Hepatocyte (in vitro differentiated cells): ENCODE measurements around the gene PRPF19.

ENCODE experiments used
- EZH2 ChIP-seq: fragments of 200-600 bp; sonication (generic); IDR thresholded peaks from 2 replicates; pipeline ENCODE4 v1.6.1; 2016; ENCODE audit warnings: antibody characterized with exemption, mild to moderate bottlenecking, borderline replicate concordance
- EZH2phosphoT487 ChIP-seq: fragments of 200-600 bp; sonication (generic); IDR thresholded peaks from one replicate; pipeline ENCODE4 v1.6.1; 2018; ENCODE audit warnings: antibody characterized with exemption, mild to moderate bottlenecking, low read depth, moderate library complexity; ENCODE audit not compliant: unreplicated experiment, severe bottlenecking
- TF ChIP-seq, protein P1 (sequence below): fragments of 200-600 bp; sonication (generic); IDR thresholded peaks from 2 replicates; pipeline ENCODE4 v1.5.1; 2016; ENCODE audit warnings: antibody characterized with exemption, mild to moderate bottlenecking; ENCODE audit not compliant: poor library complexity

DNA sequence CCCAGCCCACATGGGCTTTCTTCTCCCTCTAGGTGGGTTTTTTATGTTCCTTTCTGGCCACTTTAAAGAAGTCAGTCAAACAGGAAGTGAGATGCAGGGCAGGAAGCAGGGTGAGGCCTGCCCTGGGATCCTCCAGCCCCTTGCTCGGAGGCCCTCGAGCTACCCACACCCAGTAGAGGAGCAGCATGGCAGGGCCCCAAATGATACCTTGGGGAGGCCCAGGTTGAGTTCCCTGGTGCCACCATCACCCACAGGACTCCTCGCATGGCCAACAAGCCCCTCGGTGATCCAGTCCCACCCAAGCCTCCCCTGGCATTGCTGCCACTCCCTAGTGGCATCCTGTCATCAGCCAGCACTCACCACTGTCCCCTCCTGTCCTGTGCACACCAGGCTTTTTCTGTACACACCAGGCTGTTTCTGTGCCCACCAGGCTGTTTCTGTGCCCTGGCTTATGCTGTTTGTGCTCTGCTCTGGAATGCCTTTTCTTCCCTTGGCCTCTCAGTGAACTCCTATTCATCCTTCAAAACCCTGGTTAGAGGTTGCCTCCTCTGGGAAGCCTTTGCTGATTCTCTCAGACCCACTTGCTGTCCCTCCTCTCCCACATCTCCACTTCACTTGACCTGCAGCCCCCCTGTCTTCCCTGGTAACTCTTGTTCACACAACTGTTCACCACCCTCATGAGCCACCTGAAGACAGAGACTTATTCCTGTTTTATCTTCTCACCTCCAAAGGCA is 47.5 kb downstream of the PRPF19 start:
- TF ChIP-seq, protein P1, sequence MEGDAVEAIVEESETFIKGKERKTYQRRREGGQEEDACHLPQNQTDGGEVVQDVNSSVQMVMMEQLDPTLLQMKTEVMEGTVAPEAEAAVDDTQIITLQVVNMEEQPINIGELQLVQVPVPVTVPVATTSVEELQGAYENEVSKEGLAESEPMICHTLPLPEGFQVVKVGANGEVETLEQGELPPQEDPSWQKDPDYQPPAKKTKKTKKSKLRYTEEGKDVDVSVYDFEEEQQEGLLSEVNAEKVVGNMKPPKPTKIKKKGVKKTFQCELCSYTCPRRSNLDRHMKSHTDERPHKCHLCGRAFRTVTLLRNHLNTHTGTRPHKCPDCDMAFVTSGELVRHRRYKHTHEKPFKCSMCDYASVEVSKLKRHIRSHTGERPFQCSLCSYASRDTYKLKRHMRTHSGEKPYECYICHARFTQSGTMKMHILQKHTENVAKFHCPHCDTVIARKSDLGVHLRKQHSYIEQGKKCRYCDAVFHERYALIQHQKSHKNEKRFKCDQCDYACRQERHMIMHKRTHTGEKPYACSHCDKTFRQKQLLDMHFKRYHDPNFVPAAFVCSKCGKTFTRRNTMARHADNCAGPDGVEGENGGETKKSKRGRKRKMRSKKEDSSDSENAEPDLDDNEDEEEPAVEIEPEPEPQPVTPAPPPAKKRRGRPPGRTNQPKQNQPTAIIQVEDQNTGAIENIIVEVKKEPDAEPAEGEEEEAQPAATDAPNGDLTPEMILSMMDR: no peak
- TF ChIP-seq EZH2 (no peak), EZH2phosphoT487 (no peak)
